MCF 10A (cell line): ENCODE results near the gene CDYL. TPM values are rescaled to one million over a fixed set of nuclear protein-coding genes. Genes with fewer than 3 reads are reported as not detected.

Source experiments
- BruUV-seq: library from RNA; stranded (reverse); fragments of 400-500 nt; replicated peaks from 2 replicates; lab custom pipeline; 2021; lab: Mats Ljungman, UMichigan
- CTCF ChIA-PET: fragments of 300-600 bp; sonication (Branson Sonifier 250); formaldehyde crosslinking; extraction: SDS; loops from one replicate; lab custom pipeline; 2021; ENCODE audit warnings: antibody characterized with exemption, inconsistent platforms; lab: Yijun Ruan, JAX
- POLR2A ChIA-PET: fragments of 300-600, 350-650 bp; sonication (Branson Sonifier 250); formaldehyde crosslinking; extraction: SDS; loops from one replicate; lab custom pipeline; 2020; ENCODE audit warnings: antibody characterized with exemption, inconsistent platforms; lab: Yijun Ruan, JAX
- DNase-seq: peaks from one replicate; pipeline ENCODE4 v3.0.0-alpha.2; 2018; ENCODE audit not compliant: unreplicated experiment
- H3K27ac Mint-ChIP-seq: one replicate; pipeline ENCODE4 v1.8.0; 2022; ENCODE audit warnings: mild to moderate bottlenecking, low read depth, mixed read lengths; ENCODE audit not compliant: unreplicated experiment
- H3K27me3 Mint-ChIP-seq: one replicate; pipeline ENCODE4 v1.8.0; 2022; ENCODE audit warnings: mixed read lengths; ENCODE audit not compliant: insufficient read depth, unreplicated experiment
- H3K36me3 Mint-ChIP-seq: one replicate; pipeline ENCODE4 v1.8.0; 2022; ENCODE audit warnings: mild to moderate bottlenecking, moderate library complexity, mixed read lengths; ENCODE audit not compliant: insufficient read depth, unreplicated experiment
- H3K4me1 Mint-ChIP-seq: one replicate; pipeline ENCODE4 v1.8.0; 2022; ENCODE audit warnings: mixed read lengths; ENCODE audit not compliant: insufficient read depth, unreplicated experiment
- H3K4me3 Mint-ChIP-seq: one replicate; pipeline ENCODE4 v1.8.0; 2022; ENCODE audit warnings: mild to moderate bottlenecking, moderate library complexity, mixed read lengths; ENCODE audit not compliant: unreplicated experiment
- H3K9me3 Mint-ChIP-seq: one replicate; pipeline ENCODE4 v1.8.0; 2022; ENCODE audit warnings: mixed read lengths; ENCODE audit not compliant: unreplicated experiment
- CTCF ChIP-seq: fragments of 200-600 bp; IDR thresholded peaks from one replicate; pipeline ENCODE4 v1.8.0; 2022; ENCODE audit warnings: antibody characterized with exemption, mild to moderate bottlenecking; ENCODE audit not compliant: unreplicated experiment
- intact Hi-C: fragments of 100-400 bp; cut with micrococcal nuclease; formaldehyde crosslinking; loops from 2 replicates; pipeline ENCODE4 v1.14.1; 2022
- total RNA-seq: library from RNA; stranded (reverse); gene quantifications from 2 replicates; pipeline ENCODE4 v1.2.3, GENCODE V29; 2022

The CDYL gene
- total RNA-seq, 1 experiment from 2014 or later: 48.9 TPM

DNA sequence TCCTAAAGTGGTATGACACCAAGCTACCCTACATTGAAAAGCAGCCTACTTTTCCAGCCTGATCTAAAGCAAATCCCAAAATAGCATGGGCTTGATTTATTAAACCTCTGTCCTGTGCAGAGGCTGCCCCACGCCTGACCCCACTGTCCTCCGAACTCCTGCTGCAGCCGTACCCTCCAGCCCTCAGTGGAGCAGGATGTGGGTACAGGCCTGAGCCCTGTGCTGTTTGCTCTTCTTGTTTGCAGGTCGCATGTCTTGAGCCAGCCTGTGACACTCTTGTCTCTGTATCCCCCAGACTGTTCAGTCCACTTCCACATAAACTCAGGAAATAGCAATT lies 166.4 kb downstream of the CDYL start:
- no peak overlapping the region for H3K4me3 Mint-ChIP-seq
- DNase-seq: no peak
- CTCF ChIA-PET: interaction anchor here (0.5 kb wide), 1 partner anchor 262 kb away, joined by 3 read pairs; no protein-coding TSS in a partner anchor
- POLR2A ChIA-PET: interaction anchor here (0.6 to 2.1 kb wide), 7 partner anchors 9 to 625 kb away, joined by 3 to 10 read pairs (median 5); no protein-coding TSS in a partner anchor
- no TSS peak for BruUV-seq
- intact Hi-C loops: no loop called here
- H3K9me3 Mint-ChIP-seq: no peaks in the 10 kb centered on the region
- peaks cover 20% of the 10 kb centered on the region for H3K36me3 Mint-ChIP-seq
- no peak overlapping the region for H3K27ac Mint-ChIP-seq
- peaks cover 28% of the 10 kb centered on the region for H3K4me1 Mint-ChIP-seq
- TF ChIP-seq CTCF: no peak
- no peaks in the 10 kb centered on the region for H3K27me3 Mint-ChIP-seq

GRCh38 chr6:4943716-4944115 lies 167.5 kb downstream of the CDYL start:
- H3K27me3 Mint-ChIP-seq: no peaks in the 10 kb centered on the region
- peaks cover 28% of the 10 kb centered on the region for H3K4me1 Mint-ChIP-seq
- H3K9me3 Mint-ChIP-seq: no peaks in the 10 kb centered on the region
- H3K4me3 Mint-ChIP-seq: no peak overlapping the region
- no peak for TF ChIP-seq CTCF
- ChIA-PET POLR2A (no interaction called here), CTCF (interaction anchor here (0.7 to 1.1 kb wide), 2 partner anchors 13 to 734 kb away, joined by 3 to 5 read pairs; no protein-coding TSS in a partner anchor)
- intact Hi-C loops: no loop called here
- no TSS peak for BruUV-seq
- DNase-seq: peak; percentile 43
- no peak overlapping the region for H3K27ac Mint-ChIP-seq
- H3K36me3 Mint-ChIP-seq: peaks cover 23% of the 10 kb centered on the region

DNA sequence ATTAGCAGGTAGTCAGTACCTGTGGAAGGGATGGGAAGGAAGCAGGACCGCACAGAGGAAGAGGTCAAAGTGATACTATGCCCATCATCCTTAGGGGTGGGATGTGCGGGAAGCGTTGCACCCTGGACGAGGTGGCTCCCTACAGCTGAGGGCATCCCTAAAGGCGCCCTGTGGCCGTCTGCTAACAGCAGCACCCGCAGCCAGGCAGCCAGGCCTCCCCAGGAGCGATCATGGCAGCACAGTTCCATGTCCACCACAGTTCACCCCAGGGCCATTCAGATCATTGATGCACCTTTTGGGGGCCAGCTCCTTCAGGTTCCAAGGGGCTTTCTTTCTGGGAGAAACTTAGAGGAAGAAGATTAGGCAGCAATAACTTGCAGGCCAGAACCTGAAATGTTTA lies 168.1 kb downstream of the CDYL start:
- no TSS peak for BruUV-seq
- no peak for TF ChIP-seq CTCF
- H3K27ac Mint-ChIP-seq: no peak overlapping the region
- H3K4me1 Mint-ChIP-seq: peaks cover 28% of the 10 kb centered on the region
- no peaks in the 10 kb centered on the region for H3K27me3 Mint-ChIP-seq
- CTCF ChIA-PET: interaction anchor here (1.1 kb wide), 1 partner anchor 734 kb away, joined by 3 read pairs; no protein-coding TSS in a partner anchor
- no peaks in the 10 kb centered on the region for H3K9me3 Mint-ChIP-seq
- intact Hi-C loops: no loop called here
- H3K36me3 Mint-ChIP-seq: peaks cover 24% of the 10 kb centered on the region
- POLR2A ChIA-PET: no interaction called here
- no peak overlapping the region for H3K4me3 Mint-ChIP-seq
- no peak for DNase-seq

DNA sequence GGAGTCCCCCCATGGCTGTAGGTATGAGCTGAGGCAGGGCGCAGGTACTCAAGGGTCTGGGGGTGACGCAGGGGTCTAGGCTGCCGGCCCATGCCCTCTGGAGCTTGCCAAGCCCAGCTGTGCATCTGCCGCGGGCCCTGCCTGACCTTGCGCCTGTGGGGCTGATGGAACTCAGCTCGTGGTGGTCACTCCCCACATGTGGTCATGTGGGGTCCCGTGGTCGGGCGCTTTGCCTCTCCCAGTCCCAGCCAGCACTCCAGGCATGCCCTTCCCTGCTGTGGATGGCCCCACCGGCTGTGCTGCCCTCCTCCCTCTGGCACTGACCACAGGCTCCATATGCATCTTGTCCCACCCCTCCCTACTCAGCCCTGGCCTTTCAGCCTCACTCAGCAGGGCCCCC lies 170.3 kb downstream of the CDYL start:
- no peak overlapping the region for H3K27ac Mint-ChIP-seq
- no TSS peak for BruUV-seq
- POLR2A ChIA-PET: no interaction called here
- no peak for TF ChIP-seq CTCF
- intact Hi-C loops: no loop called here
- peaks cover 33% of the 10 kb centered on the region for H3K4me1 Mint-ChIP-seq
- CTCF ChIA-PET: no interaction called here
- no peak for DNase-seq
- H3K36me3 Mint-ChIP-seq: peaks cover 33% of the 10 kb centered on the region
- no peaks in the 10 kb centered on the region for H3K9me3 Mint-ChIP-seq
- H3K4me3 Mint-ChIP-seq: no peak overlapping the region
- H3K27me3 Mint-ChIP-seq: no peaks in the 10 kb centered on the region
